HG02938 (cell line): ENCODE data around the gene ALLC.
"Not testable (repeated sequence)": the region's sequence is repeated elsewhere in the genome, so short reads cannot be mapped to it uniquely, and the experiment has no call there.

ENCODE experiments used
- ATAC-seq: cut with Tn5 transposase; IDR thresholded peaks from one replicate; pipeline ENCODE4 v1.9.1; 2021; ENCODE audit warnings: mild to moderate bottlenecking, moderate library complexity; ENCODE audit not compliant: unreplicated experiment

The ALLC gene

DNA sequence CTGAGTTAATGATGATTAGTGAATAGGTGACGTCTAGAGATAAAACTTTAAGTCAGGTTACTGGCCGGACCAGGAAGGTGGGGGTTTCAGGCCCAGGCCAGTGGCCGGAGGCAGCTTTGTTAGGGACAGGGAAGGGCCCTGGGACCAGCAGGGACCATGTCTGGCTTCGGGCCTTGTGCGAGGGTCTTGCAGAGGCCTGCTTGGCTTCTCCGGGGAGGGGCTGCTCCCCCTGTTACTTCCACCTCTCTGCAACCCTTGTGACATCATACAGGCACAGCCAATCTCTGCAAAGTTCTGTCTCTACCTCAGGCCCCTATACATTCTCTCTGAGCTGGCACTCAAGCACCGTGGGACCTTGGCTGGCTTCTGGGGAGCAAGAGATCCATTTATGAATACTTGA, at the start of gene ALLC:
ALLC (plus strand) TSS at position 320 of the 400 bp plus-strand sequence. CDS start 12,958 bp downstream, outside the sequence.
- no peak for ATAC-seq

DNA sequence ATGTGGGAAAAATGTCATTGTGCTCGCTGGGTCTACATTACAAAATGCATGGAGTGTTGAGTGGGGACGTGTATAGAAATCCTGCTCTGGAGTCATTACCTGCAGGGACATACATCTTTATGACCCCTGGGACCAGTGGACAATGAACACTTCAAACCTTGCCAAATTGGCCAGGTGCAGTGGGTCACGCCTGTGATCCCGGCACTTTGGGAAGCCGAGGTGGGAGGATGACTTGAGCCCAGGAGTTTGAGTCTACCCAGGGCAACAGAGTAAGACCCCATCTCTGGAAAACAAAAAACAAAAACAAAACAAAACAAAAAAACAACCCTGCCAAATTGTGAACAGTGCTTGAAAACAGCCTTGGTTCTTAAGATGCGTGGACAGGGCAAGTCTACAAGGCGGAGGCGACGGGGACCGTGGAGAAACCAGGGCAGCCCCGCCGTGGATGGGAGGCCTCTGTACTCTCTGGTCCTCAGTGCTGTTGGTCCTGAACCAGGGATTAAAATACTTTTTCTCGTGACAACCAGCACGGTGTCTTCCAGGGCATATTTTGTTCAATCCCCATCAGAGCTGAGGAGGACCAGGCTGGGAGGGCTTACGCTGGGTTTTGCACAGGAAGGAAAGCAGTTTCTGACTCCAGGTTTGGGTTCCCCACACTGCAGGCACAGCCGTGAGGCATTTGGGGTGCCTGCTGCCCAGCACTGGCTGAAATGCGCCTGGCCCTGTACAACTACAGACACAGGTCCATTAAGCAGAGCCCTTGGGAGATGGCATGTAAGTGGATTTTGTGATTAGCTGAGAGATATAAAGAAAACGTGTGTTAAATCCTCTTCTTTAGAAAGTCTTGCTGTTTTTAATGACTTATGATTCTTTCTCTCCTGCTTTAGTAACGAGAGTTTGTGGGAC, 49.4 kb upstream of the ALLC start:
- no peak for ATAC-seq

DNA sequence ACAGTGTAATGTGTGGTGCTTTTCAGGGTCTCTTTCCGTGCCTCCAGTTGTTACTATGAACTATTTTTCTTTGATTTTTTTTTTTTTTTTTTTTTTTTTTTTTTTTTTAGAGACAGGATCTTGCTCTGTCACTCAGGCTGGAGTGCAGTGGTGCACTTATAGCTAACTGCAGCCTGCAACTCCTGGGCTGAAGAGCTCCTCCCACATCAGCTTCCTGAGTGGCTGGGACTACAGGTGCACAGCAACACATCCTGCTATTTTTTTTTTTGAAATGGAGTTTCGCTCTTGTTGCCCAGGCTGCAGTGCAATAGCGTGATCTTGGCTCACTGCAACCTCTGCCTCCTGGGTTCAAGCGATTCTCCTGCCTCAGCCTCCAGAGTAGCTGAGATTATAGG, 48.7 kb upstream of the ALLC start:
- not testable (repeated sequence) for ATAC-seq

DNA sequence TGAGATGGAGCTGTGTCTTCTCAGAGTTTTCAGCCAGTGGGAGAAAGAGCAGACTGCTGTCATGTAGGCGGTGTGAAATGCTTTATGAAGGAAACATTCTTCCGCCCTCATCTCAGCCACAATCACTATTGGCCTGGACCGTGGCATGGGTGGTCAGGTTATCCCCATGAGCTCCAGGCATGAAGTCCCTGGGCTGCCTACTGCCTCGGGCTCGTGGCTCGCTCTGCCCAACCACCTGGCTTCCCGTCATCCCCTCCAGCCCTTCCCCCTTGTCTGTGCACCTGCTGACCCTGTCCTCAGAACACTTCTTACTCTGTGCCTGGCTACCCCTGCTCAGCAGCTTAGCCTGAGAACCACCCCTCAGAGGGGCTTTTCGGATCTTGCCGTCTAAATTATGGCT, 47.6 kb upstream of the ALLC start:
- no peak for ATAC-seq

DNA sequence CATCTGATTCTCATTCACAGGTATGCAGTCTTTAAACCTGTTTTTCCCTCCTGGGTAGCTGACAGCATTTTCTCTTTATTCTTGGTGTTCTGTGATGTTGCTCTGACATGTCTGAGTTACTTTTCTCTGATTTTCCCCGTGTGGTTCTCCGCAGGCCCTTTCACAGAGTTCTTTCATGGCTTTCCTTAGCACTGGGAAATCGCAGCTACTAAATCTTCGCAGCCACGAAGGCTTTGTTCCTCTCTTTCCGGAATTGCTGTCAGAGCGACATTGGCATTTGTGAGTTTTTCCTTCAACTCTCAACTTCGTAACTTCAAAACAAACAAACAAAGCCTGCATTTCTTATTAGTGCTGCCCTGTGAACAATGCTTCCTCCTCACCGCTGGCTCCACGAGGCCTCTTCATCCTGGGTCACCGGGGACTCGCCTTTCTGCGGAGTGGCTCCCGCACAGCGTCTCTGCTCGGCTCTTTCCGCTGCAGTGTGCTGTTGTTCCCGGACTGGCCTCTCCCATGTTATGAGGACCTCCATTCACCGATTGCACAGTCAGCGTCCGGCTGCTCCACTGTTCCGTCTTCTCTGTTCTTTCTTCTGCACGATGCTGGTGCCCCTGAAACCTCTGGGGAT, 47.0 kb upstream of the ALLC start:
- no peak for ATAC-seq

DNA sequence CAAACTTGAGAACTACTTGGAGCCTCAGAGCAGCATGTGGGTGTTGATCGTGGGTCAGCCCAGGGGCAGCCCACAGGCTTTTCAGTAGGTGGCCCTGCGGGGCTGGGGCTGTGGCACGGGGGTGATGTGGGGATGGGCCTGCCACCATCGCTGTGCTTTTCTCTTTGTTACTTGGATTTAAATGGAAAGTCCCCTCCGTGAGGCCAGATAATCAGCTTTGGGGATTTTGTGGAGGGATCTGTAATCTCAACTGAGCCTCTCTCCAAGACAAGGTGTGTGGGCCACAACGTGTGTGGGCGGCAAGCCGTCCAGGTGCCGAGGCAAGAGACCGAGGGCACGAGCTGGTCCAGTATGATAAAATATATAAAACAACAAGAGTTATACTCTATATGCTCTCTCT, 46.4 kb upstream of the ALLC start:
- no peak for ATAC-seq

DNA sequence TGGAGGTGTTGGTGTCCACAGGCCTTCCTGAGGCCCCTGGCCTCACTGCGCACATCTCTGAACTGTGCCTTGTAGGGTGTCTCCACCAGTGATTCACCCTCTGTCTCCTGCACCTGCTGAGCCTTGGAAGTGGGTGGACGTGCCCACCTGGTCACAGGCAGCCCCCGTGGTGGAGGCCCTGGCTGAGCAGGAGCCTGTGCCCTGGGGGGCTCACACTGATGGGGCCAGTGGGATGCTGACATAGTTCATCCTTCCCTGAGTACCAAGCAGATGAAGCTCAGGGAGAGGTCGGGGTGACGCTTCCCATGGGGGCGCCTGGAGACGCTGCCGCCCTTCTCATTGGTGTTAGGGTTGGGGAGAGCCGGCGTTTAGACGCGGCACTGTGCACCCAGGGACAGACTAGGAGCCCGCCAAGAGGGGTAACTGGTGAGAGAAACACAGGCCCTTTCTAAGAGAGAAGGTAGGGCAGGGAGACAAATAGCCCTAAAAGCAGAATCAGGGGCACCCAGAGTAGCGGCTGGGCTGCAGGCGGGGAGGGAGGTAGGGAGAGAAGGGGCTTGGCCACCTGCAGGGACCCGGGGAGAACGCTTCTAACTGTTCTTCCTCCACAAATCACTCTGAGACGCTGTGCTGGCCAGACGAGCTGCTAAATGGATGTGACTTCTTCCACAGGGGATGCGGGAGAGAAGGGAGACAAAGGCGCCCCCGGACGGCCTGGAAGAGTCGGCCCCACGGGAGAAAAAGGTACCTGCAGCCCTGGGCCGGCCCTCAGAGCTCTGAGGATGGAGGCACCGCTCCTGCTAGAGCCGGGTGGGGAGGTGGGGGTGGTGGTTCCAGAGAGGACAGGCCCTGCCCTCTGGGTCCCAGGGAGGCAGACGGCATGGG, 45.1 kb upstream of the ALLC start:
- ATAC-seq = no peak

DNA sequence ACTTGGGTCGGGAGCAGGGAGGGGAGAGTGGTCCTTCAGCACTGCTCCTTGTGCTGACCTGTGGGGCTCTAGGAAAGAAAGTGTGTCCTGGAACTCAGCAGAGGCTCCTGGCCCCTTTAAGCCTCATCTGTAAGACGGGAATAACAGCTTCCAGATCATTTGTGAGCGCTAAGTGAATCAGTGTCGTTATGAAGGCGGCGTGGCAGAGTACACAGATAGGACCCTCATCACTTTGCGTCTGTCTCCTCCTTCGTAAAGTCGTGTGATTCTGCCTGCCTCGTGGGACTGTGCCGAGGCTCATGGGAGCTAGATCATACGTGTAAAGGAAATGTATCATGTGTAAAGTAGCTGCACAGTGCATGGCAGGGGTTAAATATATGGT, 44.5 kb upstream of the ALLC start:
- ATAC-seq = no peak

DNA sequence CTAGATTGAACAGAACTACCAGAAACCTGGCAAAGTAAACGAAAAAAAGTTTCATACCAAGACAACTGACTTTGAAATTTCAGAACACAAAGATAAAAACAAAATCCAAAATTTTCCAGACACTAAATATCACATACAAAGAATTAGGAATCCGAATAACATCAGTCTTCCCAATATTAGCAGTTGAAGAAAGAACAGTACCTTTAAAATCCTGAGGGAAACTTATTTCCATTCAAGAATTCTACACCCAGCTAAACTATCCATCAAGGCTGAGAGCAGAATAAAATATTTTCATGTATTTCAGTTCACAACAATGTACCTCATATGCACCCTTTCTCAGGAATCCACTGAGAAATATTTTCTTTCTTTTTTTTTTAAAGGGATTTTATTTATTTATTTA, 43.3 kb upstream of the ALLC start:
- ATAC-seq = not testable (repeated sequence)

DNA sequence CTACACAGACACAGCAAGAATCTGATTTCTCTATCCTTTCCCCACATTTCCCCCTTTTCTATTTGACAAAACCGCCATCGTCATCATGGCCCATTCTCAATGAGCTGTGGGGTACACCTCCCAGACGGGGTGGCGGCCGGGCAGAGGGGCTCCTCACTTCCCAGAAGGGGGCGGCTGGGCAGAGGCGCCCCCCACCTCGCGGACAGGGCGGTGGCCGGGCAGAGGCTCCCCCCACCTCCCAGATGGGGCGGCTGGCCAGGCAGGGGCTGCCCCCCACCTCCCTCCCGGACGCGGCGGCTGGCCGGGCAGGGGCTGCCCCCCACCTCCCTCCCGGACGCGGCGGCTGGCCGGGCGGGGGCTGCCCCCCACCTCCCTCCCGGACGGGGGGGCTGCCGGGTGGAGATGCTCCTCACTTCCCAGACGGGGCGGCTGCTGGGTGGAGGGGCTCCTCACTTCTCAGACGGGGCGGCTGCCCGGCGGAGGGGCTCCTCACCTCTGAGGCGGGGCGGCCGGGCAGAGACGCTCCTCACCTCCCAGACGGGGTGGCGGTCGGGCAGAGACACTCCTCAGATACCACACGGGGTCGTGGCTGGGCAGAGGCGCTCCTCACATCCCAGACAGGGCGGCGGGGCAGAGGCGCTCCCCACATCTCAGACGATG, 42.3 kb upstream of the ALLC start:
- not testable (repeated sequence) for ATAC-seq

DNA sequence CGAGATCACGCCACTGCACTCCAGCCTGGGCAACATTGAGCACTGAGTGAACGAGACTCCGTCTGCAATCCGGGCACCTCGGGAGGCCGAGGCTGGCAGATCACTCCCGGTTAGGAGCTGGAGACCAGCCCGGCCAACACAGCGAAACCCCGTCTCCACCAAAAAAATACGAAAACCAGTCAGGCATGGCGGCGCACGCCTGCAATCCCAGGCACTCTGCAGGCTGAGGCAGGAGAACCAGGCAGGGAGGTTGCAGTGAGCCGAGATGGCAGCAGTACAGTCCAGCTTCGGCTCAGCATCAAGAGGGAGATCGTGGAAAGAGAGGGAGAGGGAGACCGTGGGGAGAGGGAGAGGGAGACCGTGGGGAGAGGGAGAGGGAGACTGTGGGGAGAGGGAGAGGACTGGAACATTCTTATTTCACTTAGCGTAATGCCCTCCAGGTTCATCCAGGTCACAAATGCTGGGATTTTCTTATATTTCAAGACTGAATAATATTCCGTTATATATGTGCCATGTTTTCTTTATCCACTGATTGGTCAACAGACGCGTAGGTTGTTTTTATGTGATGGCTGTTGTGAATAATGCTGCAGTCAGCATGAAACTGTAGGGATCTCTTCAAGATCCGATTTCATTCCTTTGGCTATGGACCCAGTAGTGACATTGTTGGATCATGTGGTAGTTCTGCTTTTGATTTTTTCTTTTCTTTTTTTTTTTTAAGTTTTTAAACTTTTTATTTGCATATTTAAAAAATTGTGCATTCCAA, 41.4 kb upstream of the ALLC start:
- not testable (repeated sequence) for ATAC-seq

DNA sequence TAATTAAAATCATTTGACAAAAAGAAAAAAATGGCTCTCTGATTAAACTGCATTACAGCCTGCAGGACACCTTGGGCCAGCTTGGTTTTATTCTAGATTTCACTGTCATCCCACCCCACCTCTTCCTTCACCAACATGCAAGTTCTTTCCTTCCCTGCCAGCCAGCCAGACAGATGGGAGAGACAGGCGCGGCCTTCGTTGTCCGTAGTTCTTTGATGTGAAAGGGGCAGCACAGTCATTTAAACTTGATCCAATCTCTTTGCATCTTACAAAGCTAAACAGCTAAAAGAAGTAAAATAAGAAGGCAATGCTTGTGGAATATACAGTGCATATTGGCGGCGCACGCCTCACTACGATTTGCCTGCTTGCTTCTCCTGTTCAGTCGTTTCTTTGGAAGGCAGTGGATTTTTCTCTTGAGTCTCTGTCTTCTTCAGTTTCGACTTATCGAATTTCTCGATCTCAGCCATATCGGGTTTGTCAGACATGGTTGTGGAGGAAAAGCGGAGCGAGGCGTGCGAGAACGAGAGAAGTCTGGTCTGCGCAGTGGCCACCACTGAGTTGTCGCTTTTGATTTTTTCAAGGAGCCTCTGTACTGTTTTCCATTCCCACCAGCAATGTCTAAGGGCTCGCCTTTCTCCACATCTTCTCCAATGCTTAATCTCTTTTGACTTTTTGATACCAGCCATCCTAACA, 40.7 kb upstream of the ALLC start:
- no peak for ATAC-seq

DNA sequence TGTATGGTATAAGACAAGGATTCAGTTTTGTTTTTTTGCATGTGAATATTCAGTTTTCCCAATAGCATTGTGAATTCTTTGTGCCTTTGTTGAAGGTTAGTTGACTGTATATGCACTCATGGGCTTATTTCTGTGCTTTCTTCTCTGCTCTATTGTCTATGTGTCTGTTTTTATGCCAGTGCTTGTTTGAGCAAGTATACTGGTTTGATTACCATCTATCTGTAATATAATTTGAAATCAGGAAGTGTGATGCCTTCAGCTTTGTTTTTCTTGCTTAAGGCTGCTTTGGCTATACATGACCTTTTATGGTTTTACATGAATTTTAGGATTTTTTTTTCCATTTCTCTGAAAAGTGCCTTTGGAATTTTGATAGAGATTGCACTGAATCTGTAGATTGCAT, 39.6 kb upstream of the ALLC start:
- ATAC-seq = no peak

DNA sequence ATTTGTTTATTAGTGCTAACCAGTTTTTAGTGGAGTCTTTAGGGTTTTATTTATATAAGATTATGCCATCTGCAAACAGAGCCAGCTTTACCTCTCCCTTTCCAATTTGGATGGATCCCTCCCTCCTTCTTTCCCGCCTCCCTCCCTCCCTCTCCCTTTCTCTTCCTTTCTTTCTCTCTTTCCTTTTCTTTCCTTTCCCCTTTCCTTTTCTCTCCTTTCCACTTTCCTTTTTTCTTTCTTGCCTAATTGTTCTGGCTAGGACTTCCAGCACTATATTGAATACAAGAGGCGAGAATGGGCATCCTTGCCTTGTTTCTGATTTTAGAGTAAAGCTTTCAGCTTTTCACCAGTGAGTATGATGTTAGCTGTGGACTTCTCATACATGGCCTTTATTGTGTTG, 39.0 kb upstream of the ALLC start:
- ATAC-seq = no peak

DNA sequence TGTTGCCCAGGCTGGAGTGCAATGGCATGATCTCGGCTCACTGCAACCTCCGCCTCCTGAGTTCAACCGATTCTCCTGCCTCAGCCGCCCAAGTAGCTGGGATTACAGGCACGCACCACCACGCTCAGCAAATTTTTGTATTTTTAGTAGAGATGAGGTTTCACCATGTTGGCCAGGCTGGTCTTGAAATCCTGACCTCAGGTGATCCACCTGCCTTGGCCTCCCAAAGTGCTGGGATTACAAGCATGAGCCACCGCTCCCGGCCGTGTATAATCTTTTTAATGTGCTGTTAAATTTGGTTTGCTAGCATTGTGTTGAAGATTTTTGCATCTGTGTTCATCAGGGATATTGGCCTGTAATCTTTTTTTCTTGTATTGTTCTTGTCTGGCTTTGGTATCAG, 38.3 kb upstream of the ALLC start:
- ATAC-seq = not testable (repeated sequence)

DNA sequence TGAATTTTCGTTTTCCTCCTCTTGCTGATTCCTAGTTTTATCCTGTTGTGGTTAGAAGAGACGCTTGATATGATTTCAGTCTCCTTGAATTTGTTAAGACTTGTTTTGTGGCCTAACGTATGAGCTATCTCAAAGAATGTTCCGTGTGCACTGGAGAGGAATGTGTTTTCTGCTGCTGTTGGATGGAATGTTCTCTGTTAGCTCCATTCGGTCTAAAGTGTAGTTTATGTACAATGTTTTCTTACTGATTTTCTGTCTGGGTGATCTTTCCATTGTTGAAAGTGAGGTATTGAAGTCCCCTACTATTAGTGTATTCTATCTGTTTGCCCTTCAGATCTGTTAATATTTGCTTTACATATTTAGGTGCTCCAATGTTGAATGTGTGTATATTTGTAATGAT, 37.2 kb upstream of the ALLC start:
- no peak for ATAC-seq

DNA sequence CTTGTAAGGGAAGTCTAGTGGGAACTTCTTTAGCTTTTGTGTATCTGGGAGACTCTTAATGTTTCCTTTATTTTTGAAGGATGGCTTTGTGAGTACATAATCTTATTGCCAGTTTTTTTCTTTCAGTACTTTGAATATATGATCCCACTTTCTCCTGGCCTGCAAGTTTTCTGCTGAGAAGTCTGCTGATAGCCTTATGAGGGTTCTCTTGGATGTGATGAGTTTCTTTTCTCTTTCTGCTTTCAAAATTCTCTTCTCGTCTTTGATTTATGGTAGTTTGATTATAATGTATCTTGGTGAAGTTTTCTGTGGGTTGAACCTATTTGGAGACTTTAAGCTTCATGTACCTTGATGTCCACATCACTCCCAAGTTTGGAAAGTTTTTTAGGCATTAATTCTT, 35.0 kb upstream of the ALLC start:
- no peak for ATAC-seq

DNA sequence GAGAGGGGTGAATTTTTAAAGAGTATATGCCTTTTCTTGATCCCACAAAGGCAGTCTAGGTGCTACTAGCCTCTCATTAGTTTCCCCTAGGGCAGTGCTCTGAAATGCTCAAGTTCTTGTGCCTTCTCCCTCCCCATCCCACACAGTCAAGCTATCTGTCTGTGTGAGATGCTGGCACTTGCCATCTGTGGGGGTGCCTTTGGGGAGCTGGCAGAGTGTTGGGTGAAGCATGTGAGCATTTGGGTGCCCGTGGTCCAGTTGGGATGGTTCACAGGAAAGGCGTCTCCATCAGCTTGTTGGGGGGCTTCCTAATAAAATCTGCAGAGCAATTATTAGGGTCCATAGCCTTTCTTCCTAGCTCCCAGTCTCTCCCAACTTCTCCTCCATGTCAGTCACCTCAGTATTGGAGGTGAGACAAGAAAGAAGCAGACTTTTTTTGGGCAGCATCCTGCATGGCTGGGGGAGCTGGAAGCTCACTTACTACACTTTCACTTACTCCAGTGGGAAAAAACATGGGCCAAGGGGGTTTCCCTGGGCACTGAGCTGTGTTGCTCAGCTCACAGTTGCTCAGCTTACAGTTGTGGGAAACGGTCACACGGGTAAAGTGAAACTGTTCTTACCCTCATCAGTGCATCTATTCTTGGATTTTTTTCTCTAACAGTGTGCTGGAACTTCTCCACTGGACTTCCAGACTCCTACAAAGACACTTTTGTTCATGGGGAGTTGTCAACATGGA, 33.8 kb upstream of the ALLC start:
- no peak for ATAC-seq

DNA sequence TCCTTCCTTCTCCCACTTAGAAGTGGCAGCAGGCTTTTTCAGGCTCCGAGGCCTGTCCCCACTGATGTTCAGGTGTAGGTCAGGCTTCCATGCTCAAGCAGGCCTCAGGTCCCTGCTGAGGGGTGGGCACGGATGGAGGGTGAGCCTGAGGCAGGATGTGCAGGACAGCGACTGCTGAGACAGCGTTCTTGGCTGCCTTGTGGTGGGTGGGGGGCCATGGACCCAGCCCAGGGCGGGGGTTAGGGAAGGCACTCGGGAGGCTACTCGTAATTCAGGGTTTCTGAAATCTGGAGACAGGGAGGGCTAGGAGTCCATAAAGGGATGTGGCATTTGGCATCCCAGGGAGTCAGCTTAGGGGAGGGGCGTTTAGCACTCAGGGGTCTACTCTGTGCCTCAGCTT, 32.8 kb upstream of the ALLC start:
- ATAC-seq = no peak
